Measurements from ENCODE around the gene MASP2. TPM values are rescaled to one million over a fixed set of nuclear protein-coding genes. Genes with fewer than 3 reads are reported as not detected.

The MASP2 gene
- total and polyA plus RNA-seq, 2 of the 8 experiments (the other 6 are each of a cell fraction or from before 2014, with no cell fraction given): 0.54 to 1.2 TPM

DNA sequence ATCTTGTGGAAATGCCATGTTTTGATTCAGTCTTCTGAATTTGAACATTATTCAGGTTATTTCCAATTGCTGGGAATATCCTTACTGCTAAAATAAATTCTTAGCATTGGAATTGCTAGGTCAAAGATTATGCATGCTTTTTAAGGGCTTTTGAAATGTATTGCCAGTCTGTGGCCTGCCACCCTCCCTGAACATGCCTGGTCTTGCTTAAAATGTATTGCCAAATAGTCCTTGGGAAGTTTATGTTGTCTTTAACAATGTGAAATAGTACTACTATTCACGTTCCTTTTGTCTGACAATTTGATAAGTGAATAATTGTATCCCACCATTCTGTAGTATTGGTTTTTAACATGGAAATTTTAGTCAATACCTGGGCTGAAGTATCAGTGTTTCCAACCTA lies 21.0 kb downstream of the MASP2 start:
- Histone ChIP-seq H2BK20ac (ENCODE audit: low read length) (no peak overlapping the region), H3K4me2 (ENCODE audit: insufficient read depth in 1 of 2, low read depth in 2 of 2, low read length in 2 of 2) (no peak overlapping the region), H3K23ac (ENCODE audit: insufficient read length) (no peak overlapping the region), H4K5ac (ENCODE audit: insufficient read length, low read depth, low read length) (no peak overlapping the region), H3K27ac (ENCODE audit: low read depth, low read length) (no peak overlapping the region), H2AK5ac (ENCODE audit: low read depth, low read length) (no peak overlapping the region), H4K8ac (ENCODE audit: extremely low read depth, insufficient read depth, low read length) (no peak overlapping the region), H3K9me3 (ENCODE audit: insufficient read depth in 2 of 2, low read depth in 1 of 2, low read length in 1 of 2) (no peaks in the 10 kb centered on the region; a peak in 1 of 4 replicates), H4K20me1 (replicated peaks in 1 of 2; ENCODE audit: control insufficient read depth in 1 of 2, insufficient read depth in 2 of 2, low read length in 2 of 2) (peaks cover 3 to 11% of the 10 kb centered on the region in 2 experiments), H2BK12ac (ENCODE audit: low read depth, low read length) (no peak overlapping the region), H2AFZ (ENCODE audit: low read length) (no peak overlapping the region), H2BK120ac (replicated peaks; ENCODE audit: low read depth, low read length) (no peak overlapping the region), H3K4ac (replicated peaks; ENCODE audit: insufficient read length, low read depth, low read length) (no peak overlapping the region), H2BK5ac (ENCODE audit: low read depth, low read length) (no peak overlapping the region), H3K23me2 (ENCODE audit: low read depth, low read length) (no peaks in the 10 kb centered on the region), H3K9ac (replicated peaks in 1 of 4; ENCODE audit: extremely low read depth in 1 of 4, low read depth in 3 of 4, low read length in 3 of 4) (no peak overlapping the region), H3K4me3 (ENCODE audit: extremely low read depth in 1 of 4, insufficient read depth in 2 of 4, low read depth in 3 of 4, low read length in 4 of 4) (no peak overlapping the region), H3K56ac (replicated peaks; ENCODE audit: insufficient read length, low read depth, low read length) (no peak overlapping the region), H3K4me1 (replicated peaks in 1 of 4; ENCODE audit: control insufficient read depth in 3 of 4, insufficient read depth in 4 of 4, low read length in 3 of 4) (peaks cover 0 to 4% (median 0%) of the 10 kb centered on the region in 4 experiments; a peak in 3 of 7 replicates), H2BK15ac (ENCODE audit: low read length) (no peak overlapping the region), H3K27me3 (replicated peaks in 1 of 4; ENCODE audit: control insufficient read depth in 3 of 4, extremely low read depth in 1 of 4, insufficient read depth in 3 of 4, low read length in 3 of 4) (no peaks in the 10 kb centered on the region), H3K79me1 (ENCODE audit: low read depth, low read length) (no peaks in the 10 kb centered on the region; the same call in 1 of the 2 replicates), H3K14ac (ENCODE audit: insufficient read length) (no peak overlapping the region), H4K91ac (replicated peaks; ENCODE audit: insufficient read length, low read length) (no peak overlapping the region), H3K36me3 (ENCODE audit: control insufficient read depth in 2 of 4, insufficient read depth in 4 of 4, low read length in 3 of 4) (peaks cover 14 to 68% (median 38%) of the 10 kb centered on the region in 4 experiments), H3K18ac (ENCODE audit: extremely low read depth, low read length) (no peak overlapping the region), H3K79me2 (ENCODE audit: control insufficient read depth in 1 of 2, insufficient read depth in 2 of 2, low read length in 2 of 2) (no peaks in the 10 kb centered on the region)
- ChIA-PET CTCF (ENCODE audit: partially characterized antibody) (no interaction called here), POLR2A (ENCODE audit: partially characterized antibody) (interaction anchor here (2.1 to 2.8 kb wide), 2 partner anchors 11 to 14 kb away, joined by 9 to 18 read pairs; partner anchors contain the start of gene TARDBP)
- 90% methylated on average over 1 of the region's 1 CpG; no CpG with 5 or more reads in 1 of the 2 experiments for WGBS, 2 experiments (ENCODE audit: extremely low coverage in 1 of 2, insufficient coverage in 1 of 2, insufficient read length in 1 of 2, insufficient replicate concordance in 2 of 2, low coverage in 1 of 2, low lambda C conversion rate in 2 of 2, missing lambda C conversion rate in 1 of 2)
- no peak for DNase-seq (ENCODE audit: low read depth in 1 of 2, low spot score in 2 of 2)
- TF ChIP-seq ZNF274 (IDR thresholded peaks at IDR 0.05; ENCODE audit: borderline replicate concordance, extremely low read depth, low read length) (no peak), GABPA (IDR thresholded peaks at IDR 0.05; ENCODE audit: borderline replicate concordance, insufficient read depth, low read length) (no peak), JUN (IDR thresholded peaks at IDR 0.05; ENCODE audit: low read depth, low read length) (no peak), KDM5A (IDR thresholded peaks at IDR 0.05; ENCODE audit: low read length) (no peak), ASH2L (IDR thresholded peaks at IDR 0.05; ENCODE audit: low read length) (no peak)
- FAIRE-seq: no peak
